GM12873 (cell line): Measurements from ENCODE around the gene STARD10.

Experiments
- CTCF ChIP-seq: IDR thresholded peaks from 2 replicates; pipeline ENCODE4 v1.5.1; 2012; ENCODE audit warnings: low read depth, mild to moderate bottlenecking, moderate library complexity, low read length, control low read depth; ENCODE audit not compliant: insufficient read depth; ENCODE audit errors: missing control alignments

Gene STARD10

GRCh38 chr11:72793425-72794367 is at the start of gene STARD10:
Gene STARD10, minus strand, starts transcription at chr11:72794047. Its CDS starts 12,866 bp downstream, at chr11:72781181.
- peak; percentile 92 for TF ChIP-seq CTCF

- TF ChIP-seq CTCF = no peak
Measured at GRCh38 chr11:72842653-72843330, 48.9 kb upstream of the STARD10 start.

- TF ChIP-seq CTCF = no peak
Measured at GRCh38 chr11:72842126-72842525, 48.3 kb upstream of the STARD10 start.

GRCh38 chr11:72841397-72841796 is 47.5 kb upstream of the STARD10 start:
- TF ChIP-seq CTCF = no peak

GRCh38 chr11:72840780-72841179 is 46.9 kb upstream of the STARD10 start:
- no peak for TF ChIP-seq CTCF

- no peak for TF ChIP-seq CTCF
Measured at GRCh38 chr11:72838691-72839305, 45.0 kb upstream of the STARD10 start.

GRCh38 chr11:72836111-72836510 is 42.3 kb upstream of the STARD10 start:
- TF ChIP-seq CTCF = no peak
